HG03432 (cell line): ENCODE data around the gene SIRPA.

Experiments used
- ATAC-seq: cut with Tn5 transposase; IDR thresholded peaks from one replicate; pipeline ENCODE4 v1.9.1; 2021; ENCODE audit warnings: mild to moderate bottlenecking, moderate library complexity; ENCODE audit not compliant: unreplicated experiment

Gene SIRPA

DNA sequence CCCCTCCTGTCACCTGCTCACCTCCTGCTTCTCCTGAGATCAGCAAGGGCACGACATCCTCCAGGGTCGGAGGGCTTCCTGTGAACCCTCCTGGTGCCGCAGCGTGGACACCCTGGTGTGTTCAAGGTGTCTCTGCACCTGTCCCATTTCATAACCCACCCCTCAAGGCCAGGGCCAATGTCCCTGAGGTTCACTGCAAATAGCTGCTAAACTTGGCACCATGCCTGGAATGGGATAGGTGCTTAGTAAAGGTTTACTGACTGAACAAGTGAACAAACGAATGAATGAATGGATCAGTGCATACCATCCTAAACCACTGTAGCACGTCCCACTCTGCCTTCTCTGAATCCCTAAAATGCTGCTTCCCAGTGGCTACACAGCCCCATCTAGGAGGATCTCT, 35.0 kb downstream of the SIRPA start:
- ATAC-seq, result no peak

DNA sequence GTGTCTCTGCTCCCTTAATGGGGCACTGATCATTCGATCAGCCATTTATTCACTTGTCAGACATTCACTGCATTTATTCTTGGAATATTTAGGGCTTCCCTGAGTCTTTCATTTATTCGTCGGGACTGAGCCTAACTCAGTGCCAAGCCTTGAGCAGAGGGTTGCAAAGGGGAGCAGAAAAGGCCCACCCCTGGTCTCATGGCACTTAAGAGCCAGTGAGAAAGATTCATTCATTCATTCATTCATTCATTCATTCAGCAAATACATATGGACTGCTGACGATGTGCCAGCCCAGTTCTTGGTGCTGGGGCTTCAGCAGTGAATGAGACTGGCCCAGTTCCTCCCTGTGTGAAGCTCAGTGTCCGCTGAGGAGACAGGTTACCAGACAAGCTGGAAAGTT, 36.6 kb downstream of the SIRPA start:
- no peak for ATAC-seq

DNA sequence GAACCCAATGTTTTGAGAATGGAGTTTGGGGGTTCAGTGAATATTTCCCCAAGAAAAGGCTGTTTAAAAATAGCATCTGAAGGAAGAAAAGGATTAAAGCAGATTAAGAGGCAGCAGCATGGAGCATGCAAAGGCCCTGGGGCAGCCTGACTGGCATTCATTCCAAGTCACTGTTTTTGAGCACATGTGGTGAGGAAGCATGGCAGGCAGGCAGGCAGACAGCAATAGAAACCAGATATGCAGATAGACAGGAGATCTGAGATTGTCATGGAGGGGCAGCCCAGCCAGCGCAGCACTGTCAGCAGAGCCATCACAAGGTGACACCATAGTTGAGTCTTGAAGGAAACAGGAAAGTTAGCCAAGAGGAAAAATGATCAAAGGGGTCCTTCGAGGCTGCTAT, 37.8 kb downstream of the SIRPA start:
- no peak for ATAC-seq

DNA sequence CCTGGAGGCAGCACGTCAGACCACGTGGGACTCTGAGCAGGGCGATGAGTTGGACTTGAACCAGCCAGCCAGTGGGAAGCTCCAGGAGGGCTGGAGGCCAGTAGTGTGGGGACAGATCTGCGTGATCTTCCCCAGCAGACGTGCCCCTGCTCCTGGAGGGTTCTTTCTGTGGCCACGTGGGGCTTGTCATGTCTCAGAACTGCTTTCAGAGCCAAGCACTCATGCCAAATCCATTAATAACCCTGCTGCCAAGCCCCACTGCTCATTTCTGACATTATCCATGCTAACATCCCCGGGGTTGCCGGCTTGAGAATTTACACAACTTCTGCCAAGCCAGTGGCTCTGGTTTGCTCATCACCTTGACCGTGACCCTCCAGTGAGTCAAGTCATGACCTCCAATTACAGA, 38.3 kb downstream of the SIRPA start:
- ATAC-seq, result no peak

DNA sequence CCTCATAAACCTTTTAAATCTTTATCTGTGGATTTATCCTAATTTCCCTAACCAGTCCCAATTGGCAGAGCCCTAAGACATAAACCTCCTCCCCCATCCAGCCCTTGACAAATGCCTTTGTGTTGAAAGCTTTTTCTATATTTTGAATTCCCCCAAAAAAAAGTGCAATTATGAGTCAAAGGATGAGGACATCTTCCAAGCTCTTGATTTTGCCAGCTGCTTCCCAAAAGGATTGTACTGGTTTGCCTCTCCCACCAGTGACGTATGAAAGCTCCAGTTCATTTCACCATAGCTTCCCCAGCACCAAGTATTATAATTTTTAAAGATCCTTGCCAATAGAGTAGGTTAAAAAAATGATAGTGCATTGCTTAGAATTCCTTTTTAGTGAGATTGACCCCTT, 38.9 kb downstream of the SIRPA start:
- no peak for ATAC-seq

- no peak for ATAC-seq
Measured at GRCh38 chr20:1934721-1935573, 39.7 kb downstream of the SIRPA start.

DNA sequence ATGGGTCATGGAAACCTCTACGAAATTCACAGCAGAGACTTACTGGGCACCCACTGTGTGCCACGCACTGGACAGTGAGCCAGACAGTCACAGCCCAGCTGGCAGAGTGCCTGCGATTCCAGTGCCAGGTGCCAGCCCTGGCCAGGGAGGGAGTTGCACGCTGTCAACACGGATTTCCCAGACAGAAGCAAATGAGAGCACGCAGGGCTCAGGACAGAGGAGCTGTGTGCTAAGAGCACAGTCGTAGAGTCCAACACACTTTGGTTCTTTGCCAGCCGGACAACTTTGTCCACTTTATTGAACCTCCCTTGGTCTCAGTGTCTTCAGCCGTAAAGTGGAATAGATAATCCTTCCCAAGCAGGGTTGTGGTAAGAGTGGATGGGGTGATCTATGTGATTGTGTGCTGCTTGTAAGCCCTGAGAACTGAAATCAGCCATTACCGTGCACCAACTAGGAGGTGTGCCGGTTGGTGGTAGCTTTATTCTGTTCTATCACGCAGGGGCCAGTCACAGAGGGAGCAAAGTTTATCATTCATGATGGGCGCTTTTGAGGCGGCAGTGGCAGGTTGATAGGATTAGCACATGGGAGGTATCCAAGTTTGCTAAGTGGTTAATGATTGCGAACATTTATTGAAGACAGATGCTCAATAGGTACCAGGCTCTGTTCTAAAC, 40.6 kb downstream of the SIRPA start:
- ATAC-seq, result no peak

GRCh38 chr20:1937316-1937976, 42.2 kb downstream of the SIRPA start:
- ATAC-seq, result no peak

DNA sequence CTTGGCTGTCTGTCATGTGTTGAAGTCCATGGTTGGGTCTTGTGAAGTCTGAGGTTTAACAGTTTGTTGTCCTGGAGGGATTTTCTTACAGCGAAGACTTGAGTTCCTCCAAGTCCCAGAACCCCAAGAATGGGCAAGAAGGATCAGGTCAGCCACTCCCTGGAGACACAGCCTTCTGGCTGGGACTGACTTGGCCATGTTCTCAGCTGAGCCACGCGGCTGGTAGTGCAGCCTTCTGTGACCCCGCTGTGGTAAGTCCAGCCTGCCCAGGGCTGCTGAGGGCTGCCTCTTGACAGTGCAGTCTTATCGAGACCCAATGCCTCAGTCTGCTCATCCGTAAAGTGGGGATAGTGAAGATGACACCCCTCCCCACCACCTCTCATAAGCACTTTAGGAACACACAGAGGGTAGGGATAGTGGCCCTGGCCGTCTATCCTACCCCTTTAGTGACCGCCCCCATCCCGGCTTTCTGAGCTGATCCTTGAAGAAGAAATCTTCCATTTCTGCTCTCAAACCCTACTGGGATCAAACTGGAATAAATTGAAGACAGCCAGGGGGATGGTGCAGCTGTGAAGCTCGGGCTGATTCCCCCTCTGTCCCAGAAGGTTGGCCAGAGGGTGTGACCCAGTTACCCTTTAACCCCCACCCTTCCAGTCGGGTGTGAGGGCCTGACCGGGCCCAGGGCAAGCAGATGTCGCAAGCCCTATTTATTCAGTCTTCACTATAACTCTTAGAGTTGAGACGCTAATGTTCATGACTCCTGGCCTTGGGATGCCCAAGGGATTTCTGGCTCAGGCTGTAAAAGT, 43.5 kb downstream of the SIRPA start:
- ATAC-seq, result no peak

DNA sequence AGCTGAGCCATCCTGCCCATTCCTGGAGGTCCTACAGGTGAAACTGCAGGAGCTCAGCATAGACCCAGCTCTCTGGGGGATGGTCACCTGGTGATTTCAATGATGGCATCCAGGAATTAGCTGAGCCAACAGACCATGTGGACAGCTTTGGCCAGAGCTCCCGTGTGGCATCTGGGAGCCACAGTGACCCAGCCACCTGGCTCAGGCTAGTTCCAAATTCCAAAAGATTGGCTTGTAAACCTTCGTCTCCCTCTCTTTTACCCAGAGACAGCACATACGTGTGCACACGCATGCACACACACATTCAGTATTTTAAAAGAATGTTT, 44.0 kb downstream of the SIRPA start:
- no peak for ATAC-seq

- no peak for ATAC-seq
Measured at GRCh38 chr20:1940581-1940980, 45.4 kb downstream of the SIRPA start.

DNA sequence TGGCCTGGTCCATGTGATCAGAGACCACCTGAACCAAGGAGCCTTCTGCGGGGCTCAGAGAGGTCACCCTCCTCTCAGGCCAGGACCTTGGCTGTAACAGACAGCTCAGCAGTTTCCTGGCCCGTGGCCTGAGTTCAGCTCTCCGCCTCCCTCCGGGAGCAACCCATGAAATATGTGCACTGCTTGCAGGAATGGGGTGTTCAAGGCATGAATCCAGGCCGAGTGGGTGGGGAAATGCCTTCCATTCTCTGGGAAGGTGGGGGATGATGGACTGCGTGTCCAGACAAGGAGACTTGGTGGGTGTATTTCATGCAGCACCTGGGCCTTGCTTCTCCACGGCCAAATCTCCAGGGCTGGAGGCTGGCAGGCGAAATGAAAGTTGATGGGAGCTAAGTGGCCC, 46.0 kb downstream of the SIRPA start:
- no peak for ATAC-seq

GRCh38 chr20:1942061-1942460, 46.9 kb downstream of the SIRPA start:
- no peak for ATAC-seq

GRCh38 chr20:1942486-1943274, 47.5 kb downstream of the SIRPA start:
- no peak for ATAC-seq

GRCh38 chr20:1943275-1944002, 48.2 kb downstream of the SIRPA start:
- no peak for ATAC-seq

DNA sequence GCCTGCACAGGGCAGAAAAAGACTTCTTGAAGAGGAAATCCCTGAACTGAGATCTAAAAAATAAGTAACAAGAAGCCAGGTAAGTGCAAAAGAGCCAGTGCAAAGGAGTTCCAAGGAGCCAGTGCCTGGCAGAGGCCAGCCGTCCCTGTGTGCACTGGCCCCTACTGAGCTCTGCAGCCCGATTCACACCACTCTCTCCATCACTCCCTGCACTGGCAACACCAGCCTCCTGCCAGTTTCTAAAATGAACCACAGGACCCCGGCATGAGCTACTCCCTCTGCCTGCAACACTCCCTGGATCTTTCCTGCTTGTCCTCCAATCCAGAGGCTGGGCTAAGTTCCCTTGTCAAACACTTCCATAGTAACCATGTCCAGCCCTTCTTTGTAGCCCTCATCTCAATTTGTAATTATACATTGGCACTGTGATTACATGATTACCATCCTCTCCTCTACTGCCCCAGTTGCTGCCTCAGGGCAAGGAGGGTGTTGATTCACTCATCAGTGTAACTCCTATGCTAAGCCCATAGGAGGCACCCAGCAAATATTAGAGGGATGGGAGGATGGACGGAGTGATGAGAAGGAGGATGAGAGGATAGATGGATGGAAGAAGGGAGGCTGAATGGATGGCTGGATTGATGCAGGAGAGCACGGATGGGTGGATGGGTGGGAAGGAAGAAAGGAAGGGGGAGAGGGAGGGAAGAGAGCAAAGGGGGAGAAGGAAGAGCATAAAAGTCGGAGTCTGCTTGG, 49.3 kb downstream of the SIRPA start:
- no peak for ATAC-seq

DNA sequence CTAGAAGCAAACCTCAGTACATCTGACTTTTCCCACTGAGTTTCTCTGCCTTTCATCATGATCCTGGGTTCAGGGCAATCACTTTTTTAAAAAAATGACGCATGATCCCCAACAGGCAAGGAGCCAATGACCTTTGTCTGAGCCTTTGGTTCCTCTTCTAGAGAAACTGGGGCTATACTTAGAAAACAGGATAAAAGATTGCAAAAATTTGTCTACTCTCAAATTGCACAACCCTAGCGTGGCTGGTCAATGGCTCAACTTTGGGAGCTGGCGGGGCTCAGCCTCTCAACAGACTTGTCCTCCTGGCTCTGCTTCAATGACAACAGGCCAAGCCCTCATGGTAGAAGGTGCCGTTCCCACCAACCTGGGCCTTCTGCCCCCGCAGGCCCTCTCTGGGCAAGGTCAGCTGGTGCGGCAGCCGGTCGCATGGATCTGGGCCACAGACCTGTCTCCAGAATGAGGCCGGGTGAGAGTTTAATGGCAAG, 50.0 kb downstream of the SIRPA start:
- ATAC-seq, result no peak

DNA sequence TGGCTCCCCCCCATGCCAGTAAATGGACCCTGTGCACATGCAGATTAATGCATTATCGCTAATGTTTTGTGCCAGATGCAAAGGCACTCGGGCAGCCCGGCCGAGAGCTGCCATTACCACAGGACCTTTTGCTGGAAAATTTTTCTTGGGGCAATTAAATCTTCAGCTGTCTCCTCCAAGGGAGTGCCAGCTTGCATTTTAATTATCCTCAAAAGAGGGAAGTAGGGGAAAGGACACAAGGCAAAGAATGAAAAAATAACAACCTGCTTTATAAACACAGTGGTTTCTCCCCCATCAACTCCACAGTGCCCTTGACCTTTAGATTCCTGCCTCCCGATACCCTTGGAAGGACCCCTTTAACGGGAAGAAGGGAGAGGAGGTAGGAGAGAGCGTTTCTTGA, 50.5 kb downstream of the SIRPA start:
- no peak for ATAC-seq

DNA sequence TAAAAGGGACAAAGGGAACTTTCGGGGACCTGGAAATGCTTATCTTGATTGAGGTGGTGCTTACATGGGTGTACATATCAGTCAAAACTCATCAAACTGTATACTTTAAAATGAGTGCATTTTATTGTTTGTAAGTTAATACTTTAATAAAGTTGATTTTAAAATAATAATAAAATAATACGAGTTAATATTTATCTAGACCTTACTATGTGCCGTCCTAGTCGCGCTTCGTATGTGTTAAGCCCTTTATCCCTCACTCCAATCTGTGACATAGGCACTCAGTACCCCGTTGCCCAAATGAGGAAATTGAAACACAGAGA, 51.2 kb downstream of the SIRPA start:
- no peak for ATAC-seq
